ENCODE data around the gene FBXL7.

- TF ChIP-seq EZH2 (IDR thresholded peaks at IDR 0.05; ENCODE audit: insufficient read depth, poor library complexity, severe bottlenecking), result no peak
- no peak for TF ChIP-seq EZH2phosphoT487 (IDR thresholded peaks at IDR 0.05; ENCODE audit: insufficient read depth, low read depth)
These were observed 179.2 kb downstream of the FBXL7 start for GRCh38 chr5:15679161-15679560.

Measured in GM23248 (cell line).